Gastrocnemius medialis (tissue), 4 donors: Measurements from ENCODE around the gene MESP1. TPM values are rescaled to one million over a fixed set of nuclear protein-coding genes. Genes with fewer than 3 reads are reported as not detected.

ENCODE experiments used
- ATAC-seq, 2 donors: fragments of 150-250 bp; one replicate each; pipeline ENCODE4 v1.9.1; 2016
- DNase-seq, 2 donors: peaks; one replicate each; pipeline ENCODE4 v3.0.0-alpha.2; 2019
- H3K27ac ChIP-seq, 4 donors: fragments of 200-600 bp; sonication (generic); 1 replicate in 1 of 4; 2 replicates in 3 of 4; pipeline ENCODE4 v1.5.1; 2016 to 2018; ENCODE audit warnings: mild to moderate bottlenecking in 2 of 4, moderate library complexity in 1 of 4
- H3K27me3 ChIP-seq, 3 donors: fragments of 200-600 bp; sonication (generic) in 2 of 3; 1 replicate in 1 of 3; 2 replicates in 2 of 3; pipeline versions ENCODE4 v1.5.1 to v1.6.0; 2016 to 2019; ENCODE audit warnings: mild to moderate bottlenecking in 1 of 3, moderate library complexity in 1 of 3
- H3K36me3 ChIP-seq, 2 donors: fragments of 200-600 bp; sonication (generic) in 1 of 2; one replicate each; pipeline ENCODE4 v1.5.1; 2017 to 2018
- H3K4me1 ChIP-seq, 2 donors: fragments of 200-600 bp; sonication (generic) in 1 of 2; one replicate each; pipeline ENCODE4 v1.5.1; 2016 to 2017; ENCODE audit warnings: mild to moderate bottlenecking in 2 of 2
- H3K4me3 ChIP-seq, 4 donors: fragments of 200-600 bp; sonication (generic) in 3 of 4; 1 replicate in 1 of 4; 2 replicates in 3 of 4; pipeline ENCODE4 v1.5.1; 2016 to 2019; ENCODE audit warnings: mild to moderate bottlenecking in 2 of 4
- H3K9me3 ChIP-seq, 3 donors: fragments of 200-600 bp; sonication (generic) in 2 of 3; 1 replicate in 1 of 3; 2 replicates in 2 of 3; pipeline ENCODE4 v1.5.1; 2016 to 2019
- POLR2A ChIP-seq, 2 donors: fragments of 450-650 bp; IDR thresholded peaks; one replicate each; pipeline ENCODE4 v1.6.1; 2017; ENCODE audit warnings: antibody characterized with exemption in 2 of 2, mild to moderate bottlenecking in 2 of 2, moderate library complexity in 2 of 2
- in situ Hi-C, 4 donors: fragments of 200-750 bp; cut with MboI; loops; one replicate each; pipeline versions ENCODE4 v1.15.0 to v1.8.0; 2017; ENCODE audit warnings: low sequenced_read_pairs in 4 of 4
- intact Hi-C: fragments of 100-400 bp; cut with DNase I; formaldehyde crosslinking; loops from one replicate; pipeline ENCODE4 v1.15.1; 2023; ENCODE audit warnings: low total_unique reads
- total RNA-seq, 4 donors: library from RNA; depleted of rRNA; stranded (reverse); fragments of >200 nt; gene quantifications; one replicate each; pipeline versions ENCODE4 v1.1.0 to v1.2.3, GENCODE V29; 2016
- TF ChIP-seq, protein P1 (sequence below), 5 experiments: fragments of 450-650 bp in 3 of 5; fragments of 200-600 bp in 2 of 5; sonication (generic) in 2 of 5; IDR thresholded peaks in 4 of 5; conservative IDR thresholded peaks in 1 of 5; 1 replicate in 4 of 5; 2 replicates in 1 of 5; pipeline ENCODE4 v1.5.1; 2016 to 2019; ENCODE audit warnings: antibody characterized with exemption in 5 of 5, mild to moderate bottlenecking in 3 of 5, moderate library complexity in 3 of 5

Gene MESP1, protein sequence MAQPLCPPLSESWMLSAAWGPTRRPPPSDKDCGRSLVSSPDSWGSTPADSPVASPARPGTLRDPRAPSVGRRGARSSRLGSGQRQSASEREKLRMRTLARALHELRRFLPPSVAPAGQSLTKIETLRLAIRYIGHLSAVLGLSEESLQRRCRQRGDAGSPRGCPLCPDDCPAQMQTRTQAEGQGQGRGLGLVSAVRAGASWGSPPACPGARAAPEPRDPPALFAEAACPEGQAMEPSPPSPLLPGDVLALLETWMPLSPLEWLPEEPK
- total RNA-seq = 10 to 100 TPM in 1 of 4 donors, 1 to 10 TPM in 3; 5.3 to 12.6 (median 6.1) TPM

DNA sequence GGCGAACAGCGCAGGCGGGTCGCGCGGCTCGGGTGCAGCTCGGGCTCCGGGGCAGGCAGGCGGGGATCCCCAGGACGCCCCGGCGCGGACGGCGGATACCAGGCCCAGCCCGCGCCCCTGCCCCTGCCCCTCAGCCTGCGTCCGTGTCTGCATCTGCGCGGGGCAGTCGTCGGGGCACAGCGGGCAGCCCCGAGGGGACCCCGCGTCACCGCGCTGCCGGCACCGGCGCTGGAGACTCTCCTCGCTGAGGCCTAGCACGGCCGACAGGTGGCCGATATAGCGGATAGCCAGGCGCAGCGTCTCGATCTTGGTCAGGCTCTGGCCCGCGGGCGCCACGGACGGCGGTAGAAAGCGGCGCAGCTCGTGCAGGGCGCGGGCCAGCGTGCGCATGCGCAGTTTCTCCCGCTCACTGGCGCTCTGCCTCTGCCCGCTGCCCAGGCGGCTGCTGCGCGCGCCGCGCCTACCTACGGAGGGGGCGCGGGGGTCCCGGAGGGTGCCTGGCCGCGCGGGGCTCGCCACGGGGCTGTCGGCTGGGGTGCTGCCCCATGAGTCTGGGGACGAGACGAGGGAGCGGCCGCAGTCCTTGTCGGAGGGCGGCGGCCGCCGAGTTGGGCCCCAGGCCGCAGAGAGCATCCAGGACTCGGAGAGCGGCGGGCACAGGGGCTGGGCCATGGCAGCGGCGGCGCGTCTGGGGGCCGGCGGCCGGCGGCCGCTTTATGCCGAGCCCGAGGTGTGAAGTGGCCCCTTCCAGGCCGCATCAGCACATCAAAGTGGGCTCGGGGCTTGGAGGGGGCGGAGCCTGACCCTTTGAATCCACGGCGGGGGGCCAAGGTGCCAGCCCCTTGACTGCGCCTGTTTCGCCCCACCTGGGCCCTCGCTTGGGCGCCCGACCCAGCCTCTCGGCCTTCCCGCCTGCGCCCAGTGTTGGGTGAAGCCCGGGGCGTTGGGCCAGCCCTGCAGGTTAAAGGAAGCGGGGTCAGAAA is at the start of gene MESP1:
TSS of gene MESP1 (minus strand) at position 690 of the 983 bp plus-strand sequence. CDS start at position 672, 18 bp downstream.
- Histone ChIP-seq H3K9me3 (no peaks in the 10 kb centered on the region), H3K27ac (peak within 1 kb of the TSS; percentile 45 to 80 (median 70)), H3K36me3 (no peaks in the 10 kb centered on the region), H3K27me3 (peaks cover 0 to 2% (median 0%) of the 10 kb centered on the region in 3 donors), H3K4me3 (peak within 1 kb of the TSS; percentile 56 to 97 (median 76)), H3K4me1 (peaks cover 9 to 11% of the 10 kb centered on the region in 2 donors)
- DNase-seq (peak; percentile 87 to 90), ATAC-seq (peak; percentile 95 to 97)
- in situ Hi-C loops (loop anchor here (10.0 to 25.0 kb wide), 2 partner anchors 324 to 336 kb away; no protein-coding TSS in a partner anchor), intact Hi-C loops (loop anchor here (1.0 kb wide), 1 partner anchor 104 kb away; no protein-coding TSS in a partner anchor)
- TF ChIP-seq POLR2A (IDR thresholded peaks at IDR 0.05) = peak; percentile 77 to 81
- TF ChIP-seq, protein P1, sequence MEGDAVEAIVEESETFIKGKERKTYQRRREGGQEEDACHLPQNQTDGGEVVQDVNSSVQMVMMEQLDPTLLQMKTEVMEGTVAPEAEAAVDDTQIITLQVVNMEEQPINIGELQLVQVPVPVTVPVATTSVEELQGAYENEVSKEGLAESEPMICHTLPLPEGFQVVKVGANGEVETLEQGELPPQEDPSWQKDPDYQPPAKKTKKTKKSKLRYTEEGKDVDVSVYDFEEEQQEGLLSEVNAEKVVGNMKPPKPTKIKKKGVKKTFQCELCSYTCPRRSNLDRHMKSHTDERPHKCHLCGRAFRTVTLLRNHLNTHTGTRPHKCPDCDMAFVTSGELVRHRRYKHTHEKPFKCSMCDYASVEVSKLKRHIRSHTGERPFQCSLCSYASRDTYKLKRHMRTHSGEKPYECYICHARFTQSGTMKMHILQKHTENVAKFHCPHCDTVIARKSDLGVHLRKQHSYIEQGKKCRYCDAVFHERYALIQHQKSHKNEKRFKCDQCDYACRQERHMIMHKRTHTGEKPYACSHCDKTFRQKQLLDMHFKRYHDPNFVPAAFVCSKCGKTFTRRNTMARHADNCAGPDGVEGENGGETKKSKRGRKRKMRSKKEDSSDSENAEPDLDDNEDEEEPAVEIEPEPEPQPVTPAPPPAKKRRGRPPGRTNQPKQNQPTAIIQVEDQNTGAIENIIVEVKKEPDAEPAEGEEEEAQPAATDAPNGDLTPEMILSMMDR (IDR thresholded peaks at IDR 0.05 in 4 of 5, conservative IDR thresholded peaks at IDR 0.05 in 1 of 5) = peak; percentile 74 to 86 (median 80)

DNA sequence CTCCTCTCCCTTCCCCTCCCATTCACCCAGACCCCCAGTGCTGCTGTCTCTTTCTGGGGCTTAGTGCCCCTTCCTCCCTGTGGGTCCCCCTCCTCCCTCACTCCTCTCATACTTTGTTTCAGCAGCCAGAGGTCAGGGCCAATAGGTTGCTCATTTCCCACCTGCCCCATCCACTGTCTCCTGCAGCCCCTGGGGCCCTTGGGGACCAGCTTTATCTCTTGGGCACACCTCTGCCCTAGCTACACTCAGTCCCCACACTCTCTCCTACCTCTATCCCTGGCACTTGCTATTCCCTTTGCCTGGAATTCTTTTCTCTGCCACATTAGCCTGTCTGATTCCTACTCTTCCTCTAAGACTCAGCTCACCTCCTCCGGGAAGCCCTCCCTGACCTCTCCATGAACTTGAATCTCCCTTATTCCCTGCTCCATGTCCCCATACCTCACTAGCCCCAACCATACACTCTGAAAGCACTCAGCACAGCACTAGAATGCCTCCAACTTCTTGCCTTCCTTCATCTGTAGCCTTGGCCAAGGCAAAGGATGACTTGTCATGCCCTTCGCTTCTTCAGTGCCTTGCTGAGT is 49.0 kb upstream of the MESP1 start:
- H3K27ac ChIP-seq = no peak overlapping the region
- H3K9me3 ChIP-seq = no peaks in the 10 kb centered on the region
- H3K36me3 ChIP-seq = no peaks in the 10 kb centered on the region
- DNase-seq (no peak), ATAC-seq (no peak)
- H3K4me3 ChIP-seq = no peak overlapping the region
- peaks cover 0 to 4% of the 10 kb centered on the region in 2 donors for H3K4me1 ChIP-seq
- intact Hi-C loops (no loop called here), in situ Hi-C loops (no loop called here)
- H3K27me3 ChIP-seq = no peaks in the 10 kb centered on the region
- no peak for TF ChIP-seq POLR2A (IDR thresholded peaks at IDR 0.05)
- TF ChIP-seq, protein P1 (IDR thresholded peaks at IDR 0.05 in 4 of 5, conservative IDR thresholded peaks at IDR 0.05 in 1 of 5) = no peak

DNA sequence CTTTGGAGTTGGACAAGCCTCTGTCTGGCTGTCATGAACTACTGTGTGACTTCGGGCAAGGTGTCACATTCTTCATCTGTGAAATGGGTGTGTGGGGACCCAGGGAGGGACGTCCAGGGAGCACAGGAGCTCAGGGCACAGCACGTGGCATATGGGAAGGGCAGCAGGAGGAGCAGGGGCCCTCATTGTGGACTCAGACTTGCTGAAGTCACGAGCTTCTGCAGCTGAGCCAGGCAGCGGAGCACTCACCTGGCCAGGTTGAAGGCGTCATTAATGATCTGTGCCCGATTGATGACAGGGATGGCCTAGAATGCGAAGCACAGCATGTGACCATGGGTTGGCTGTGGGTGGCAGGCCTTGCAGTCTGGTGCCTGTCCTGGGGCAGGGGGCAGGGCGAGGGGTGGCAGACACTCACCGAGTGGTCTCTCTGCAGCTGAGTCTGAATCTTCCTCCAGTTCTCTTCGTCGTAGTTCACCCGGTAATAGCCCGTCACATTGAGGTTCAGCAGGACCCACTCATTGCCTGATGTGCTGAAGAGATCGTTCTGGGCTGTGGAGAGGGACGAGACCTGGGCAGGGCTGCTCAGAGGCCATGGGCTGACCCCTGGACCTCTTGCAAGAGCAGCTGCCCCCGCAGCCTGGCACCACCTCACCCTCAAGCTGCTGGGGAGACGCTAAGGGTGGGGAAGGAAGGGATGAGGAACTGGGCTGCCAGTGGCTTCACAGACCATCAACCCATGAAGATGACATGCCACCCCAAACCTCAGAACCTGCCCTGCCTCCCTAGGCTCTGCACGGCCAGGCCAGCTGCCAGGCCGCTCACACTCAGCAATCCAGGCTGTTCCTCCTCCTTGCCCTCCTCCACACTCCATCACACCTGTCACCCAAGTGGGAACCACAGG is 48.2 kb upstream of the MESP1 start:
- Histone ChIP-seq H3K4me1 (peaks cover 0 to 7% of the 10 kb centered on the region in 2 donors), H3K36me3 (no peaks in the 10 kb centered on the region), H3K27ac (no peak overlapping the region), H3K4me3 (no peak overlapping the region), H3K9me3 (no peaks in the 10 kb centered on the region), H3K27me3 (no peaks in the 10 kb centered on the region)
- DNase-seq (no peak), ATAC-seq (no peak)
- in situ Hi-C loops (no loop called here), intact Hi-C loops (no loop called here)
- TF ChIP-seq, protein P1 (IDR thresholded peaks at IDR 0.05 in 4 of 5, conservative IDR thresholded peaks at IDR 0.05 in 1 of 5) = no peak
- no peak for TF ChIP-seq POLR2A (IDR thresholded peaks at IDR 0.05)

DNA sequence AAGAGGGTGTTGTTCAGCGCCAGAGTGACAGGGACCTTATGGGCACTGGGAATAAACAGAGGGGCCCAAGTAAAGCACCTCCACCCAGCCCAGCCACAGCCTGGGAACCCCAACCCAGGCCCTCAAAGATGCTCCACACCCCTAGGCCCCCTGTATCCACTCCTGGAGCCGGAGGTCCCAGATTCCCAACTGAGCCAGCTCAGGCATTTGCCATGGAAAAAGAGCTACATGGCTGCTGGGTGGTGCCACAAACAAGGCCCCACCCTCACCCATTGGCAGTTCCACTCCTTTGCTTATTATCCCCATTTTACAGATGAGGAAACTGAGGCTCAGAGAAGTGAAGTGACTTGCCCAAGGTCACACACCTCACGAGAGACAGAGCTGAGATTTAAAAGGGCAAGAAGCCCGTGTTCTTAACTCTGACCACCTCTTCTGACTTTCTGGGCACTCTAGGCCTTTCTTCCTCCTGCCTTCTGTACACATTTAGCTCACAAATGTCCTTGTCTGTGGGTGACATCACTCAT is 46.7 kb upstream of the MESP1 start:
- no peak overlapping the region for H3K27ac ChIP-seq
- H3K27me3 ChIP-seq = no peaks in the 10 kb centered on the region
- no peaks in the 10 kb centered on the region for H3K9me3 ChIP-seq
- DNase-seq = no peak
- intact Hi-C loops (no loop called here), in situ Hi-C loops (no loop called here)
- H3K4me1 ChIP-seq = peaks cover 0 to 7% of the 10 kb centered on the region in 2 donors
- H3K36me3 ChIP-seq = no peaks in the 10 kb centered on the region
- TF ChIP-seq, protein P1 (IDR thresholded peaks at IDR 0.05 in 4 of 5, conservative IDR thresholded peaks at IDR 0.05 in 1 of 5) = no peak
- no peak for TF ChIP-seq POLR2A (IDR thresholded peaks at IDR 0.05)
- ATAC-seq = no peak
- H3K4me3 ChIP-seq = no peak overlapping the region
